Breast epithelium (tissue), 3 donors: ENCODE results near the gene SEMA4G.

Experiments
- CTCF ChIP-seq, 3 donors: fragments of 450-650 bp; IDR thresholded peaks; one replicate each; pipeline ENCODE4 v1.5.1; 2016 to 2017; ENCODE audit warnings: antibody characterized with exemption in 3 of 3, mild to moderate bottlenecking in 3 of 3, moderate library complexity in 3 of 3
- POLR2A ChIP-seq: fragments of 450-650 bp; IDR thresholded peaks from one replicate; pipeline ENCODE4 v1.6.1; 2016; ENCODE audit warnings: antibody characterized with exemption, mild to moderate bottlenecking, moderate library complexity
- POLR2AphosphoS5 ChIP-seq, 3 donors: sonication (generic); formaldehyde crosslinking; IDR thresholded peaks; one replicate each; pipeline ENCODE4 v1.6.1; 2017; ENCODE audit warnings: antibody characterized with exemption in 3 of 3

- no peak for TF ChIP-seq CTCF (IDR thresholded peaks at IDR 0.05)
- TF ChIP-seq POLR2A: no peak
- no peak for TF ChIP-seq POLR2AphosphoS5 (IDR thresholded peaks at IDR 0.05)
Measured at GRCh38 chr10:100968062-100968736, 1.1 kb upstream of the SEMA4G start.
